GM19099 (cell line): ENCODE measurements around the gene NEDD4L.

ENCODE experiments used
- POLR2A ChIP-seq: IDR thresholded peaks from 3 replicates; pipeline ENCODE4 v1.6.1; 2011; ENCODE audit warnings: low read depth; ENCODE audit not compliant: insufficient read length; ENCODE audit errors: extremely low read depth

The NEDD4L gene

GRCh38 chr18:58135183-58135641 lies 91.2 kb downstream of the NEDD4L start:
- no peak for TF ChIP-seq POLR2A

GRCh38 chr18:58135701-58136331 lies 91.8 kb downstream of the NEDD4L start:
- no peak for TF ChIP-seq POLR2A

- TF ChIP-seq POLR2A, result no peak
These were observed 92.9 kb downstream of the NEDD4L start for GRCh38 chr18:58136879-58137278.

GRCh38 chr18:58139459-58140386 lies 95.7 kb downstream of the NEDD4L start:
- TF ChIP-seq POLR2A, result no peak

GRCh38 chr18:58140387-58141325 lies 96.6 kb downstream of the NEDD4L start:
- TF ChIP-seq POLR2A, result no peak

- TF ChIP-seq POLR2A, result no peak
These were observed 99.4 kb downstream of the NEDD4L start for GRCh38 chr18:58143386-58143785.

GRCh38 chr18:58144106-58144505 lies 100.1 kb downstream of the NEDD4L start:
- TF ChIP-seq POLR2A, result no peak

- TF ChIP-seq POLR2A, result no peak
These were observed 100.8 kb downstream of the NEDD4L start for GRCh38 chr18:58144671-58145285.

GRCh38 chr18:58146099-58146498 lies 102.1 kb downstream of the NEDD4L start:
- no peak for TF ChIP-seq POLR2A

- TF ChIP-seq POLR2A, result no peak
These were observed 105.0 kb downstream of the NEDD4L start for GRCh38 chr18:58148954-58149471.

- TF ChIP-seq POLR2A, result no peak
These were observed 106.7 kb downstream of the NEDD4L start for GRCh38 chr18:58150772-58151171.

- TF ChIP-seq POLR2A, result no peak
These were observed 108.2 kb downstream of the NEDD4L start for GRCh38 chr18:58152216-58152615.

GRCh38 chr18:58152891-58153290 lies 108.9 kb downstream of the NEDD4L start:
- TF ChIP-seq POLR2A, result no peak

- TF ChIP-seq POLR2A, result no peak
These were observed 112.5 kb downstream of the NEDD4L start for GRCh38 chr18:58156516-58156915.
